ENCODE data around the gene UBALD2. TPM values are rescaled to one million over a fixed set of nuclear protein-coding genes. Genes with fewer than 3 reads are reported as not detected.

UBALD2 gene
- total RNA-seq, 1 experiment from 2014 or later, result 4.8 TPM

GRCh38 chr17:76273445-76274111 lies 8.4 kb downstream of the UBALD2 start:
- in situ Hi-C loops (cut with HindIII; ENCODE audit: low sequenced_read_pairs), result no loop called here
- no peak for DNase-seq (ENCODE audit: low spot score)

GRCh38 chr17:76274112-76274956 lies 9.2 kb downstream of the UBALD2 start:
- no peak for DNase-seq (ENCODE audit: low spot score)
- in situ Hi-C loops (cut with HindIII; ENCODE audit: low sequenced_read_pairs), result no loop called here

GRCh38 chr17:76275382-76276068 lies 10.4 kb downstream of the UBALD2 start:
- in situ Hi-C loops (cut with HindIII; ENCODE audit: low sequenced_read_pairs), result no loop called here
- DNase-seq (ENCODE audit: low spot score), result no peak

GRCh38 chr17:76276069-76276431 lies 10.9 kb downstream of the UBALD2 start:
- DNase-seq (ENCODE audit: low spot score), result no peak
- in situ Hi-C loops (cut with HindIII; ENCODE audit: low sequenced_read_pairs), result no loop called here

- DNase-seq (ENCODE audit: low spot score), result no peak
- in situ Hi-C loops (cut with HindIII; ENCODE audit: low sequenced_read_pairs), result no loop called here
These were observed 11.5 kb downstream of the UBALD2 start for GRCh38 chr17:76276461-76277299.

GRCh38 chr17:76277300-76278267 lies 12.4 kb downstream of the UBALD2 start:
- in situ Hi-C loops (cut with HindIII; ENCODE audit: low sequenced_read_pairs), result no loop called here
- DNase-seq (ENCODE audit: low spot score), result no peak

GRCh38 chr17:76278268-76278908 lies 13.2 kb downstream of the UBALD2 start:
- in situ Hi-C loops (cut with HindIII; ENCODE audit: low sequenced_read_pairs), result no loop called here
- DNase-seq (ENCODE audit: low spot score), result no peak

GRCh38 chr17:76278952-76279741 lies 14.0 kb downstream of the UBALD2 start:
- in situ Hi-C loops (cut with HindIII; ENCODE audit: low sequenced_read_pairs), result no loop called here
- DNase-seq (ENCODE audit: low spot score), result peak; percentile 81

GRCh38 chr17:76279742-76280287 lies 14.7 kb downstream of the UBALD2 start:
- in situ Hi-C loops (cut with HindIII; ENCODE audit: low sequenced_read_pairs), result no loop called here
- no peak for DNase-seq (ENCODE audit: low spot score)

GRCh38 chr17:76280650-76281049 lies 15.5 kb downstream of the UBALD2 start:
- DNase-seq (ENCODE audit: low spot score), result no peak
- in situ Hi-C loops (cut with HindIII; ENCODE audit: low sequenced_read_pairs), result no loop called here

- in situ Hi-C loops (cut with HindIII; ENCODE audit: low sequenced_read_pairs), result no loop called here
These were observed 16.6 kb downstream of the UBALD2 start for GRCh38 chr17:76281573-76282371.

GRCh38 chr17:76292567-76292966 lies 27.4 kb downstream of the UBALD2 start:
- no peak for DNase-seq (ENCODE audit: low spot score)
- in situ Hi-C loops (cut with HindIII; ENCODE audit: low sequenced_read_pairs), result no loop called here

More at GRCh38 chr17:76281573-76282371, 16.6 kb downstream of the UBALD2 start:
- peak; percentile 80 for DNase-seq (ENCODE audit: low spot score)

- DNase-seq (ENCODE audit: low spot score), result no peak
- in situ Hi-C loops (cut with HindIII; ENCODE audit: low sequenced_read_pairs), result no loop called here
These were observed 28.0 kb downstream of the UBALD2 start for GRCh38 chr17:76293106-76293505.

- in situ Hi-C loops (cut with HindIII; ENCODE audit: low sequenced_read_pairs), result no loop called here
- DNase-seq (ENCODE audit: low spot score), result no peak
These were observed 31.0 kb downstream of the UBALD2 start for GRCh38 chr17:76296186-76296585.

- no peak for DNase-seq (ENCODE audit: low spot score)
- in situ Hi-C loops (cut with HindIII; ENCODE audit: low sequenced_read_pairs), result no loop called here
These were observed 31.7 kb downstream of the UBALD2 start for GRCh38 chr17:76296889-76297288.

GRCh38 chr17:76297436-76297835 lies 32.3 kb downstream of the UBALD2 start:
- DNase-seq (ENCODE audit: low spot score), result no peak
- in situ Hi-C loops (cut with HindIII; ENCODE audit: low sequenced_read_pairs), result no loop called here

Measured in G401 (cell line).